ENCODE measurements around the gene PSMG4. TPM values are rescaled to one million over a fixed set of nuclear protein-coding genes. Genes with fewer than 3 reads are reported as not detected.
"Not testable (repeated sequence)": the region's sequence is repeated elsewhere in the genome, so short reads cannot be mapped to it uniquely, and the experiment has no call there.

The PSMG4 gene
- total RNA-seq, 2 donors from 2014 or later = 10.0 to 21.6 TPM

GRCh38 chr6:3244003-3244831 is 14.5 kb upstream of the PSMG4 start:
- TF ChIP-seq, protein P1, sequence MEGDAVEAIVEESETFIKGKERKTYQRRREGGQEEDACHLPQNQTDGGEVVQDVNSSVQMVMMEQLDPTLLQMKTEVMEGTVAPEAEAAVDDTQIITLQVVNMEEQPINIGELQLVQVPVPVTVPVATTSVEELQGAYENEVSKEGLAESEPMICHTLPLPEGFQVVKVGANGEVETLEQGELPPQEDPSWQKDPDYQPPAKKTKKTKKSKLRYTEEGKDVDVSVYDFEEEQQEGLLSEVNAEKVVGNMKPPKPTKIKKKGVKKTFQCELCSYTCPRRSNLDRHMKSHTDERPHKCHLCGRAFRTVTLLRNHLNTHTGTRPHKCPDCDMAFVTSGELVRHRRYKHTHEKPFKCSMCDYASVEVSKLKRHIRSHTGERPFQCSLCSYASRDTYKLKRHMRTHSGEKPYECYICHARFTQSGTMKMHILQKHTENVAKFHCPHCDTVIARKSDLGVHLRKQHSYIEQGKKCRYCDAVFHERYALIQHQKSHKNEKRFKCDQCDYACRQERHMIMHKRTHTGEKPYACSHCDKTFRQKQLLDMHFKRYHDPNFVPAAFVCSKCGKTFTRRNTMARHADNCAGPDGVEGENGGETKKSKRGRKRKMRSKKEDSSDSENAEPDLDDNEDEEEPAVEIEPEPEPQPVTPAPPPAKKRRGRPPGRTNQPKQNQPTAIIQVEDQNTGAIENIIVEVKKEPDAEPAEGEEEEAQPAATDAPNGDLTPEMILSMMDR (IDR thresholded peaks at IDR 0.05) = no peak
- Histone ChIP-seq H3K4me1 (no peaks in the 10 kb centered on the region), H3K9me3 (no peaks in the 10 kb centered on the region), H3K4me3 (no peak overlapping the region), H3K27ac (no peak overlapping the region), H3K9ac (ENCODE audit: low read depth in 2 of 2, low read length in 2 of 2) (no peak overlapping the region), H3K36me3 (no peaks in the 10 kb centered on the region), H3K27me3 (no peaks in the 10 kb centered on the region)
- no peak for DNase-seq
- intact Hi-C loops (cut with DNase I) = no loop called here

DNA sequence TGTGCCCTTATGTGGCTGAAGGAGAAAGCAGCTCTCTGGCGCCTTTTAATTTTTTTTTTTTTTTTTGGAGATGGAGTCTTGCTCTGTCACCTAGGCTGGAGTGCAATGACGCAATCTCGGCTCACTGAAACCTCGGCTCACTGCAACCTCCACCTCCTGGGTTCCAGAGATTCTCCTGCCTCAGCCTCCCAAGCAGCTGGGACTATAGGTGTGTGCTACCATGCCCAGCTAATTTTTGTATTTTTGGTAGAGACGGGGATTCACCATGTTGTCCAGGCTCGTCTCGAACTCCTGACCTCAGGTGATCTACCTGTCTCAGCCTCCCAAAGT is 13.9 kb upstream of the PSMG4 start:
- H3K9ac ChIP-seq (ENCODE audit: low read depth in 2 of 2, low read length in 2 of 2); H3K27me3 ChIP-seq; DNase-seq; H3K4me3 ChIP-seq; intact Hi-C loops (cut with DNase I); H3K9me3 ChIP-seq; H3K36me3 ChIP-seq; H3K4me1 ChIP-seq; H3K27ac ChIP-seq: not testable (repeated sequence)

DNA sequence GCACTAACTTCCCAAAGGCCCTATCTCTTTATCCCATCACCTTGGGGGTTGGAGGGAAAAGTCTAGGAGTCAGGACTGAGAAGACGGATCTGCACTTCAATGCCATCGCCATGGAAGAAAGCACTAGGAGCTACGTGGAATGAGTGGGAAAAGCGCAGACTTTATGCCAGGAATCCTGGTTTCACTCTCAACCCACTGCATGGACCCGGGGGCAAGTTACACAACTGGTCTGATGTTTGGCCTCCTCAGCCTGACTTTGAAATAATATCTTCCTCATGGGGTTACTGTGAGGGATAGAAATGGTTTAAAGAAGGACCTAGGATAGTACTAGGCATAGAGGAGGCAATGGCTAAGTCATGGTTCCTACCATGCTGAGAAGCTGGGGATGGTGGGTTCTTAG is 13.5 kb upstream of the PSMG4 start:
- DNase-seq = no peak
- intact Hi-C loops (cut with DNase I) = no loop called here
- TF ChIP-seq, protein P1 (IDR thresholded peaks at IDR 0.05) = no peak

GRCh38 chr6:3247255-3248146 is 11.2 kb upstream of the PSMG4 start:
- H3K27me3 ChIP-seq = peaks cover 5% of the 10 kb centered on the region
- H3K36me3 ChIP-seq = no peaks in the 10 kb centered on the region
- peak; percentile 63 for DNase-seq
- H3K27ac ChIP-seq = no peak overlapping the region
- TF ChIP-seq, protein P1 (IDR thresholded peaks at IDR 0.05) = no peak
- H3K4me1 ChIP-seq = no peaks in the 10 kb centered on the region
- no peaks in the 10 kb centered on the region for H3K9me3 ChIP-seq
- H3K4me3 ChIP-seq = peak overlapping the region; percentile 19
- intact Hi-C loops (cut with DNase I) = no loop called here
- peak overlapping the region; percentile 26 to 27 for H3K9ac ChIP-seq (ENCODE audit: low read depth in 2 of 2, low read length in 2 of 2)

More for the DNA sequence above, 13.5 kb upstream of the PSMG4 start:
- Histone ChIP-seq H3K4me1 (no peaks in the 10 kb centered on the region), H3K9me3 (no peaks in the 10 kb centered on the region), H3K9ac (ENCODE audit: low read depth in 2 of 2, low read length in 2 of 2) (no peak overlapping the region), H3K4me3 (no peak overlapping the region), H3K27ac (no peak overlapping the region), H3K36me3 (no peaks in the 10 kb centered on the region), H3K27me3 (peaks cover under 1% of the 10 kb centered on the region)

DNA sequence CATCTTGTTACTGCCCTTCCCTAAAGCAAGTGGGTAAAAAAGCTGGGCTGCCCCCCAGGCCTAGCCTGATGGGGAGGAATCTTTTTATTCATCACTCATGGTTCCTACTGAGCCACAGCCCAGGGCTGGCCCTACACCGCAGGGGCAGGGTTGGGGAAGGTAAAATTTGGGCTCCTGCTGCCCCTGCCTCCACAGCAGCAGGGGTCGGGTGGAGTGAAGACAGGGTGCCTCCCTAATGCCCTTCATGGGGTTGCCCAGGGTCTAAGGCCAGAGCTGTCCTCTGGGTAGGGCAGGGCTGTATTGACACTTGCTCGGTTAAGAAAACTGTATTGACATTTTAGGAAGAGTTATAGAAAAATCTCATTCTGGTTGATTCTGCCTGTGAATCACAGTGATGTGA is 8.9 kb upstream of the PSMG4 start:
- Histone ChIP-seq H3K9me3 (no peaks in the 10 kb centered on the region), H3K27me3 (peaks cover 5% of the 10 kb centered on the region), H3K27ac (no peak overlapping the region), H3K4me3 (no peak overlapping the region), H3K4me1 (no peaks in the 10 kb centered on the region), H3K9ac (ENCODE audit: low read depth in 2 of 2, low read length in 2 of 2) (no peak overlapping the region), H3K36me3 (no peaks in the 10 kb centered on the region)
- TF ChIP-seq, protein P1 (IDR thresholded peaks at IDR 0.05) = no peak
- intact Hi-C loops (cut with DNase I) = loop anchor here (2.0 kb wide), 1 partner anchor 123 kb away; no protein-coding TSS in a partner anchor
- no peak for DNase-seq
